Keratinocyte (primary cell): ENCODE data around the gene ADARB2. TPM values are rescaled to one million over a fixed set of nuclear protein-coding genes. Genes with fewer than 3 reads are reported as not detected.

Source experiments
- DNase-seq: peaks from one replicate; pipeline ENCODE4 v3.0.0-alpha.2; 2011; ENCODE audit warnings: low read depth, missing footprints, low spot score
- FAIRE-seq: peaks from 2 replicates; lab custom pipeline; 2011; peaks lifted over from hg19 to GRCh38; lab: Jason Lieb, UNC
- H2AFZ ChIP-seq: 2 replicates; pipeline ENCODE4 v1.6.0; 2012; ENCODE audit warnings: low read length, control low read depth, inconsistent platforms; ENCODE audit not compliant: control insufficient read depth
- H3K27ac ChIP-seq: 2 replicates; pipeline ENCODE4 v1.5.1; 2011; ENCODE audit warnings: low read length; ENCODE audit not compliant: control insufficient read depth, insufficient read depth
- H3K27me3 ChIP-seq: 3 replicates; pipeline ENCODE4 v1.6.0; 2011; ENCODE audit warnings: low read length; ENCODE audit not compliant: control insufficient read depth, insufficient read depth; ENCODE audit errors: extremely low read depth
- H3K36me3 ChIP-seq, 2 experiments: 2 replicates in 1 of 2; 3 replicates in 1 of 2; pipeline ENCODE4 v1.5.1; 2011; ENCODE audit warnings: low read length in 2 of 2, mild to moderate bottlenecking in 1 of 2; ENCODE audit not compliant: control insufficient read depth in 2 of 2, insufficient read depth in 2 of 2; ENCODE audit errors: extremely low read depth in 1 of 2
- H3K4me1 ChIP-seq: 3 replicates; pipeline ENCODE4 v1.5.1; 2011; ENCODE audit warnings: low read length; ENCODE audit not compliant: control insufficient read depth, insufficient read depth; ENCODE audit errors: extremely low read depth
- H3K4me2 ChIP-seq: 3 replicates; pipeline ENCODE4 v1.6.0; 2011; ENCODE audit warnings: low read depth, low read length; ENCODE audit not compliant: control insufficient read depth, insufficient read depth; ENCODE audit errors: extremely low read depth
- H3K4me3 ChIP-seq, 3 experiments: fragments of 200-600 bp in 1 of 3; sonication (generic) in 1 of 3; 2 replicates in 2 of 3; 3 replicates in 1 of 3; pipeline ENCODE4 v1.5.1; 2011 to 2016; ENCODE audit warnings: low read length in 3 of 3, mild to moderate bottlenecking in 3 of 3, control low read depth in 2 of 3, inconsistent platforms in 1 of 3, low read depth in 1 of 3, mixed read lengths in 1 of 3, mixed run types in 1 of 3, moderate library complexity in 1 of 3; ENCODE audit not compliant: control insufficient read depth in 2 of 3, insufficient read depth in 2 of 3; ENCODE audit errors: extremely low read depth in 1 of 3
- H3K79me2 ChIP-seq: 2 replicates; pipeline ENCODE4 v1.6.0; 2012; ENCODE audit warnings: low read length; ENCODE audit not compliant: control insufficient read depth, insufficient read depth
- H3K9ac ChIP-seq: 3 replicates; pipeline ENCODE4 v1.6.0; 2011; ENCODE audit warnings: low read length; ENCODE audit not compliant: control insufficient read depth, insufficient read depth; ENCODE audit errors: extremely low read depth
- H3K9me1 ChIP-seq: 3 replicates; pipeline ENCODE4 v1.6.0; 2011; ENCODE audit warnings: low read length; ENCODE audit not compliant: control insufficient read depth, insufficient read depth; ENCODE audit errors: extremely low read depth
- H3K9me3 ChIP-seq: 2 replicates; pipeline ENCODE4 v1.5.1; 2012; ENCODE audit warnings: low read depth, low read length; ENCODE audit not compliant: control insufficient read depth
- H4K20me1 ChIP-seq: 3 replicates; pipeline ENCODE4 v1.6.0; 2011; ENCODE audit warnings: low read length; ENCODE audit not compliant: control insufficient read depth, insufficient read depth; ENCODE audit errors: extremely low read depth
- CTCF ChIP-seq, 3 experiments: IDR thresholded peaks in 1 of 3; conservative IDR thresholded peaks in 1 of 3; optimal IDR thresholded peaks in 1 of 3; 2 replicates in 2 of 3; 3 replicates in 1 of 3; pipeline versions ENCODE3 to v1.5.1; 2011; ENCODE audit warnings: low read length in 3 of 3, mild to moderate bottlenecking in 3 of 3, moderate library complexity in 2 of 3, control low read depth in 1 of 3, inconsistent platforms in 1 of 3; ENCODE audit not compliant: insufficient read depth in 2 of 3; ENCODE audit errors: extremely low read depth in 1 of 3
- EZH2 ChIP-seq: IDR thresholded peaks from one replicate; pipeline ENCODE4 v1.6.1; 2012; ENCODE audit warnings: inconsistent platforms, mild to moderate bottlenecking, low read length, moderate library complexity
- dilution Hi-C: fragments of 300-500 bp; cut with MboI; formaldehyde crosslinking; loops from one replicate; pipeline ENCODE4 v1.7.0; 2020; ENCODE audit warnings: low sequenced_read_pairs; ENCODE audit not compliant: extremely low pct_ligation_motif_present
- polyA plus RNA-seq, 5 experiments: library from polyadenylated mRNA; depleted of rRNA in 3 of 5; stranded (reverse) in 3 of 5; stranded (forward) in 1 of 5; unstranded in 1 of 5; fragments of >200 nt; gene quantifications; 1 replicate in 1 of 5; 2 replicates in 3 of 5; 3 replicates in 1 of 5; pipeline versions ENCODE4 v1.2.1 to v1.2.3, GENCODE V29; 2011 to 2012; ENCODE audit warnings: missing spikeins in 2 of 5, low read depth in 1 of 5, low replicate concordance in 1 of 5

ADARB2 gene
- polyA plus RNA-seq, 1 donor (not counting 4 experiments of a cell fraction or from before 2014, with no cell fraction given) = not detected

DNA sequence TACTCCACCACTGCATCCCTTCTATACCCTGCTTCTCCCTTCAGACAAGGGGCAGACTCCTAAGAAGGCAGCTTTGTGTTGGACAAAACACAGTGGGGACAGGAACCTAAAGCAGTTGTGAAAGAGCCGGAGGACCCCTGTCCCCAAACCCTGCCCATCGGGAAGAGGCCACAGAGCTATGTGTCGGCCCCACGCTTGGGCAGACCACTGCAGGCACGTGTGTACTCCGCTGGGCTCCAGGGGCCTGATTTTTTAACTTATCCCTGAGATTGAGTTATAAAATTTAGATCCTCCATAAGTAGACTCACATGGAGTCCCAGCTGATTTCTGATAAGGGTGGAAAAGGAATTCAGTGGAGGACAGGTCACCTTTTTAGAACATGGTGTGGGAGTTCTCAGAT lies 310.5 kb downstream of the ADARB2 start:
- Histone ChIP-seq H3K79me2 (no peaks in the 10 kb centered on the region), H3K4me3 (no peak overlapping the region), H3K4me2 (no peak overlapping the region), H3K4me1 (no peaks in the 10 kb centered on the region), H3K9me3 (peaks cover 4% of the 10 kb centered on the region), H4K20me1 (no peaks in the 10 kb centered on the region), H3K27ac (no peak overlapping the region), H3K9ac (no peak overlapping the region), H3K36me3 (no peaks in the 10 kb centered on the region), H3K27me3 (no peaks in the 10 kb centered on the region), H3K9me1 (no peaks in the 10 kb centered on the region), H2AFZ (no peak overlapping the region)
- DNase-seq = no peak
- FAIRE-seq = no peak
- dilution Hi-C loops = no loop called here
- no peak for TF ChIP-seq EZH2
- no peak for TF ChIP-seq CTCF (optimal IDR thresholded peaks at IDR 0.05 in 1 of 3, IDR thresholded peaks at IDR 0.05 in 1 of 3, conservative IDR thresholded peaks at IDR 0.05 in 1 of 3; ENCODE audit: extremely low read depth in 1 of 3, insufficient read depth in 2 of 3, low read length in 3 of 3)

- H3K4me3 ChIP-seq = no peak overlapping the region
- H4K20me1 ChIP-seq = no peaks in the 10 kb centered on the region
- H3K9me3 ChIP-seq = peaks cover 4% of the 10 kb centered on the region
- no peaks in the 10 kb centered on the region for H3K36me3 ChIP-seq
- no peak for TF ChIP-seq EZH2
- TF ChIP-seq CTCF (optimal IDR thresholded peaks at IDR 0.05 in 1 of 3, IDR thresholded peaks at IDR 0.05 in 1 of 3, conservative IDR thresholded peaks at IDR 0.05 in 1 of 3; ENCODE audit: extremely low read depth in 1 of 3, insufficient read depth in 2 of 3, low read length in 3 of 3) = no peak
- H3K9ac ChIP-seq = no peak overlapping the region
- H3K27me3 ChIP-seq = no peaks in the 10 kb centered on the region
- H3K9me1 ChIP-seq = no peaks in the 10 kb centered on the region
- dilution Hi-C loops = no loop called here
- H2AFZ ChIP-seq = no peak overlapping the region
- DNase-seq = no peak
- no peaks in the 10 kb centered on the region for H3K4me1 ChIP-seq
- FAIRE-seq = no peak
- no peak overlapping the region for H3K27ac ChIP-seq
- H3K4me2 ChIP-seq = no peak overlapping the region
- no peaks in the 10 kb centered on the region for H3K79me2 ChIP-seq
Observed at GRCh38 chr10:1425879-1426278, 311.4 kb downstream of the ADARB2 start.
